Fibroblast of the aortic adventitia (primary cell): ENCODE measurements around the gene PGLYRP3. TPM values are rescaled to one million over a fixed set of nuclear protein-coding genes. Genes with fewer than 3 reads are reported as not detected.

Experiments
- DNase-seq: peaks from one replicate; pipeline ENCODE4 v3.0.0-alpha.2; 2010; ENCODE audit warnings: low read depth
- H3K4me3 ChIP-seq: 2 replicates; pipeline ENCODE4 v1.5.1; 2011; ENCODE audit warnings: low read depth, mild to moderate bottlenecking, control low read depth, low read length, moderate library complexity
- CTCF ChIP-seq: IDR thresholded peaks from 2 replicates; pipeline ENCODE4 v1.5.1; 2011; ENCODE audit warnings: mild to moderate bottlenecking, low read length, control low read depth, inconsistent platforms; ENCODE audit not compliant: insufficient read depth
- total RNA-seq: library from RNA; depleted of rRNA; stranded (reverse); fragments of >200 nt; gene quantifications from 2 replicates; pipeline ENCODE4 v1.2.3, GENCODE V29; 2012; ENCODE audit warnings: low replicate concordance

PGLYRP3 gene
- total RNA-seq, 1 donor, result not detected

GRCh38 chr1:153346077-153346723, 33.4 kb upstream of the PGLYRP3 start:
- DNase-seq, result no peak
- no peak for TF ChIP-seq CTCF
- H3K4me3 ChIP-seq, result no peak overlapping the region

GRCh38 chr1:153345187-153346076, 32.7 kb upstream of the PGLYRP3 start:
- TF ChIP-seq CTCF, result no peak
- DNase-seq, result no peak
- no peak overlapping the region for H3K4me3 ChIP-seq

GRCh38 chr1:153344718-153345025, 31.9 kb upstream of the PGLYRP3 start:
- no peak for TF ChIP-seq CTCF
- no peak for DNase-seq
- H3K4me3 ChIP-seq, result no peak overlapping the region

GRCh38 chr1:153343811-153344717, 31.3 kb upstream of the PGLYRP3 start:
- no peak for TF ChIP-seq CTCF
- no peak for DNase-seq
- H3K4me3 ChIP-seq, result no peak overlapping the region

GRCh38 chr1:153343040-153343681, 30.4 kb upstream of the PGLYRP3 start:
- no peak overlapping the region for H3K4me3 ChIP-seq
- no peak for TF ChIP-seq CTCF
- DNase-seq, result no peak

GRCh38 chr1:153342178-153342577, 29.4 kb upstream of the PGLYRP3 start:
- no peak overlapping the region for H3K4me3 ChIP-seq
- no peak for DNase-seq
- TF ChIP-seq CTCF, result no peak
